H1 (cell line): ENCODE results near the gene RILP. TPM values are rescaled to one million over a fixed set of nuclear protein-coding genes. Genes with fewer than 3 reads are reported as not detected.

ENCODE experiments used
- CTCF ChIA-PET: fragments of 300-600 bp; sonication (Branson Sonifier 250); formaldehyde crosslinking; loops from one replicate; lab custom pipeline; 2021; ENCODE audit not compliant: partially characterized antibody; lab: Charles Lee
- POLR2A ChIA-PET: fragments of 300-600 bp; sonication (Branson Sonifier 250); formaldehyde crosslinking; loops from one replicate; lab custom pipeline; 2021; ENCODE audit warnings: inconsistent platforms; ENCODE audit not compliant: partially characterized antibody; lab: Charles Lee
- DNase-seq, 2 experiments: peaks; one replicate each; pipeline versions ENCODE4 v3.0.0 to v3.0.0-alpha.2; 2010 to 2022; ENCODE audit warnings: low spot score in 2 of 2, low read depth in 1 of 2, mixed read lengths in 1 of 2
- FAIRE-seq: peaks from 2 replicates; lab custom pipeline; 2011; peaks lifted over from hg19 to GRCh38; lab: Jason Lieb, UNC
- H2AFZ ChIP-seq: 2 replicates; pipeline ENCODE4 v1.8.1; 2012; ENCODE audit warnings: low read length, inconsistent platforms
- H2AK5ac ChIP-seq: 2 replicates; pipeline ENCODE4 v1.6.1; 2013; ENCODE audit warnings: low read depth, low read length
- H2BK120ac ChIP-seq: replicated peaks from 2 replicates; pipeline ENCODE3; 2013; ENCODE audit warnings: low read depth, low read length, inconsistent platforms
- H2BK12ac ChIP-seq: 2 replicates; pipeline ENCODE4 v1.6.1; 2013; ENCODE audit warnings: low read depth, low read length
- H2BK15ac ChIP-seq: 2 replicates; pipeline ENCODE4 v1.6.1; 2013; ENCODE audit warnings: low read length
- H2BK20ac ChIP-seq: 2 replicates; pipeline ENCODE4 v1.6.1; 2013; ENCODE audit warnings: low read length
- H2BK5ac ChIP-seq: 2 replicates; pipeline ENCODE4 v1.6.1; 2013; ENCODE audit warnings: low read depth, low read length
- H3K14ac ChIP-seq: 2 replicates; pipeline ENCODE4 v1.6.1; 2013; ENCODE audit warnings: inconsistent platforms; ENCODE audit not compliant: insufficient read length
- H3K18ac ChIP-seq: 2 replicates; pipeline ENCODE4 v1.6.1; 2013; ENCODE audit warnings: low read length; ENCODE audit errors: extremely low read depth
- H3K23ac ChIP-seq: 2 replicates; pipeline ENCODE4 v1.6.1; 2013; ENCODE audit warnings: inconsistent platforms; ENCODE audit not compliant: insufficient read length
- H3K23me2 ChIP-seq: 2 replicates; pipeline ENCODE4 v1.6.1; 2013; ENCODE audit warnings: low read depth, low read length
- H3K27ac ChIP-seq: 2 replicates; pipeline ENCODE4 v1.6.1; 2011; ENCODE audit warnings: low read depth, low read length, inconsistent platforms
- H3K27me3 ChIP-seq, 4 experiments: replicated peaks in 1 of 4; 1 replicate in 1 of 4; 2 replicates in 3 of 4; pipeline versions ENCODE4 v1.6.1 to v1.8.1; 2011 to 2013; ENCODE audit warnings: low read length in 3 of 4, mild to moderate bottlenecking in 3 of 4, inconsistent platforms in 2 of 4, mixed read lengths in 2 of 4, moderate library complexity in 1 of 4; ENCODE audit not compliant: control insufficient read depth in 3 of 4, insufficient read depth in 3 of 4; ENCODE audit errors: extremely low read depth in 1 of 4
- H3K36me3 ChIP-seq, 4 experiments: 2 replicates each; pipeline versions ENCODE4 v1.6.1 to v1.8.1; 2011 to 2013; ENCODE audit warnings: mild to moderate bottlenecking in 4 of 4, low read length in 3 of 4, moderate library complexity in 2 of 4, control low read depth in 1 of 4, inconsistent platforms in 1 of 4; ENCODE audit not compliant: insufficient read depth in 4 of 4, control insufficient read depth in 2 of 4
- H3K4ac ChIP-seq: replicated peaks from 2 replicates; pipeline ENCODE3; 2013; ENCODE audit warnings: low read length, low read depth, mixed read lengths, inconsistent platforms; ENCODE audit not compliant: insufficient read length
- H3K4me1 ChIP-seq, 4 experiments: replicated peaks in 1 of 4; 1 replicate in 1 of 4; 2 replicates in 3 of 4; pipeline versions ENCODE4 v1.6.1 to v1.8.1; 2011 to 2013; ENCODE audit warnings: low read length in 3 of 4, inconsistent platforms in 2 of 4, mixed read lengths in 1 of 4; ENCODE audit not compliant: insufficient read depth in 4 of 4, control insufficient read depth in 3 of 4
- H3K4me2 ChIP-seq, 2 experiments: 2 replicates each; pipeline versions ENCODE4 v1.6.1 to v1.8.1; 2011 to 2013; ENCODE audit warnings: low read depth in 2 of 2, low read length in 2 of 2, control low read depth in 1 of 2, inconsistent platforms in 1 of 2, mild to moderate bottlenecking in 1 of 2; ENCODE audit not compliant: insufficient read depth in 1 of 2
- H3K4me3 ChIP-seq, 4 experiments: fragments of 200-600, 300-600 bp in 1 of 4; sonication (generic), shearing (Covaris generic), sonication (Bioruptor Twin) in 1 of 4; 2 replicates each; pipeline versions ENCODE4 v1.5.1 to v1.8.1; 2011 to 2016; ENCODE audit warnings: low read length in 4 of 4, low read depth in 3 of 4, control low read depth in 2 of 4, inconsistent platforms in 2 of 4, mild to moderate bottlenecking in 2 of 4, mixed read lengths in 1 of 4, moderate library complexity in 1 of 4; ENCODE audit not compliant: insufficient read depth in 2 of 4; ENCODE audit errors: extremely low read depth in 1 of 4
- H3K56ac ChIP-seq: replicated peaks from 2 replicates; pipeline ENCODE3; 2013; ENCODE audit warnings: low read depth, mild to moderate bottlenecking, mixed read lengths, low read length, inconsistent platforms; ENCODE audit not compliant: insufficient read length
- H3K79me1 ChIP-seq: 2 replicates; pipeline ENCODE4 v1.6.1; 2013; ENCODE audit warnings: low read depth, low read length, control low read depth
- H3K79me2 ChIP-seq, 2 experiments: 2 replicates each; pipeline versions ENCODE4 v1.6.1 to v1.8.1; 2012 to 2013; ENCODE audit warnings: low read length in 2 of 2, mild to moderate bottlenecking in 2 of 2, inconsistent platforms in 1 of 2; ENCODE audit not compliant: insufficient read depth in 2 of 2, control insufficient read depth in 1 of 2
- H3K9ac ChIP-seq, 4 experiments: replicated peaks in 1 of 4; 1 replicate in 1 of 4; 2 replicates in 3 of 4; pipeline versions ENCODE4 v1.6.1 to v1.8.1; 2011 to 2013; ENCODE audit warnings: low read depth in 3 of 4, low read length in 3 of 4, control low read depth in 2 of 4, mild to moderate bottlenecking in 2 of 4, moderate library complexity in 2 of 4, inconsistent platforms in 1 of 4; ENCODE audit errors: extremely low read depth in 1 of 4
- H3K9me3 ChIP-seq, 2 experiments: 2 replicates each; pipeline versions ENCODE4 v1.6.1 to v1.8.1; 2012 to 2013; ENCODE audit warnings: mild to moderate bottlenecking in 2 of 2, moderate library complexity in 2 of 2, control low read depth in 1 of 2, inconsistent platforms in 1 of 2, low read depth in 1 of 2, low read length in 1 of 2, mixed read lengths in 1 of 2; ENCODE audit not compliant: insufficient read depth in 2 of 2
- H4K20me1 ChIP-seq, 2 experiments: replicated peaks in 1 of 2; 2 replicates each; pipeline versions ENCODE3 to v1.8.1; 2011 to 2013; ENCODE audit warnings: inconsistent platforms in 2 of 2, low read length in 2 of 2, mild to moderate bottlenecking in 1 of 2; ENCODE audit not compliant: insufficient read depth in 2 of 2, control insufficient read depth in 1 of 2
- H4K5ac ChIP-seq: 2 replicates; pipeline ENCODE4 v1.6.1; 2013; ENCODE audit warnings: low read length, low read depth, mixed read lengths, inconsistent platforms; ENCODE audit not compliant: insufficient read length
- H4K8ac ChIP-seq: 2 replicates; pipeline ENCODE4 v1.8.0; 2013; ENCODE audit warnings: mild to moderate bottlenecking, moderate library complexity, low read length, inconsistent platforms; ENCODE audit not compliant: insufficient read depth; ENCODE audit errors: extremely low read depth
- H4K91ac ChIP-seq: replicated peaks from 2 replicates; pipeline ENCODE3; 2013; ENCODE audit warnings: low read length, mixed read lengths, inconsistent platforms; ENCODE audit not compliant: insufficient read length
- BACH1 ChIP-seq: IDR thresholded peaks from 2 replicates; pipeline ENCODE4 v1.6.1; 2012; ENCODE audit warnings: low read length, improper control_type of control experiment
- CBX5 ChIP-seq: fragments of 300-800, 300-1000 bp; sonication (generic); IDR thresholded peaks from 2 replicates; pipeline ENCODE4 v1.7.1; 2016; ENCODE audit warnings: antibody characterized with exemption, low read length, low read depth
- CREB1 ChIP-seq: IDR thresholded peaks from 2 replicates; pipeline ENCODE4 v1.6.1; 2012; ENCODE audit warnings: inconsistent platforms
- CTBP2 ChIP-seq: IDR thresholded peaks from 2 replicates; pipeline ENCODE4 v1.7.0; 2011; ENCODE audit warnings: borderline replicate concordance, mild to moderate bottlenecking, moderate library complexity, mixed read lengths, low read length; ENCODE audit not compliant: insufficient read depth, insufficient read length
- KDM1A ChIP-seq: fragments of 200-600, 300-600 bp; sonication (generic); IDR thresholded peaks from 2 replicates; pipeline ENCODE4 v1.7.1; 2016; ENCODE audit warnings: mild to moderate bottlenecking, low read length, borderline replicate concordance
- MAFK ChIP-seq: IDR thresholded peaks from 2 replicates; pipeline ENCODE4 v1.6.1; 2012; ENCODE audit warnings: low read depth, mild to moderate bottlenecking, improper control_type of control experiment, low read length
- POLR2AphosphoS5 ChIP-seq: IDR thresholded peaks from 2 replicates; pipeline ENCODE4 v1.6.1; 2011; ENCODE audit warnings: low read depth, low read length
- RAD21 ChIP-seq, 2 experiments: IDR thresholded peaks in 1 of 2; conservative IDR thresholded peaks in 1 of 2; 2 replicates each; pipeline ENCODE4 v1.6.1; 2011; ENCODE audit warnings: low read depth in 2 of 2, low read length in 2 of 2, improper control_type of control experiment in 1 of 2, inconsistent platforms in 1 of 2, mild to moderate bottlenecking in 1 of 2, moderate library complexity in 1 of 2
- RNF2 ChIP-seq: fragments of 200-900, 300-1000 bp; sonication (generic); IDR thresholded peaks from 2 replicates; pipeline ENCODE4 v1.7.1; 2016; ENCODE audit warnings: borderline replicate concordance, low read depth, mild to moderate bottlenecking, antibody characterized with exemption, low read length; ENCODE audit not compliant: poor library complexity, severe bottlenecking; ENCODE audit errors: missing control alignments
- SP1 ChIP-seq: IDR thresholded peaks from 2 replicates; pipeline ENCODE4 v1.6.1; 2011; ENCODE audit warnings: low read depth, low read length
- SP4 ChIP-seq: IDR thresholded peaks from 2 replicates; pipeline ENCODE4 v1.6.1; 2012; ENCODE audit warnings: low read length, inconsistent platforms
- TAF1 ChIP-seq: IDR thresholded peaks from 2 replicates; pipeline ENCODE4 v1.6.1; 2011; ENCODE audit warnings: mild to moderate bottlenecking, low read depth, low read length
- WGBS, 2 experiments: shearing (Covaris generic) in 1 of 2; methylation state at CpG; one replicate each; pipeline versions ENCODE4 v1.1.6 to v1.1.7; 2013 to 2015; ENCODE audit warnings: low lambda C conversion rate in 2 of 2, mixed read lengths in 2 of 2, inconsistent platforms in 1 of 2, low coverage in 1 of 2, missing lambda C conversion rate in 1 of 2; ENCODE audit not compliant: insufficient replicate concordance in 2 of 2, insufficient coverage in 1 of 2, insufficient read length in 1 of 2; ENCODE audit errors: extremely low coverage in 1 of 2, missing lambda C conversion rate in 1 of 2; 5-methylcytosine and 5-hydroxymethylcytosine counted together
- polyA plus RNA-seq, 7 experiments: library from polyadenylated mRNA; depleted of rRNA in 3 of 7; stranded (reverse) in 5 of 7; unstranded in 2 of 7; fragments of >200 nt in 5 of 7; fragments of 200-250 nt in 2 of 7; gene quantifications; 1 replicate in 5 of 7; 2 replicates in 1 of 7; 4 replicates in 1 of 7; pipeline versions ENCODE4 v1.2.1 to v1.2.3, GENCODE V29; 2011 to 2013; ENCODE audit warnings: missing spikeins in 2 of 7, mixed read lengths in 2 of 7
- total RNA-seq: library from RNA; stranded (reverse); fragmentation: NEBNext Ultra II Directional; extraction: Animal tissue kit (Norgen Biotek cat#: 25700); gene quantifications from 2 replicates; pipeline ENCODE4 v1.2.1, GENCODE V29; 2021
- TF ChIP-seq, protein P1 (sequence below): IDR thresholded peaks from 2 replicates; pipeline ENCODE4 v1.6.1; 2012; ENCODE audit warnings: low read length, inconsistent platforms

The RILP gene
- total and polyA plus RNA-seq, 2 of the 8 experiments (the other 6 are each of a cell fraction or from before 2014, with no cell fraction given), result 6.8 to 7.2 TPM

DNA sequence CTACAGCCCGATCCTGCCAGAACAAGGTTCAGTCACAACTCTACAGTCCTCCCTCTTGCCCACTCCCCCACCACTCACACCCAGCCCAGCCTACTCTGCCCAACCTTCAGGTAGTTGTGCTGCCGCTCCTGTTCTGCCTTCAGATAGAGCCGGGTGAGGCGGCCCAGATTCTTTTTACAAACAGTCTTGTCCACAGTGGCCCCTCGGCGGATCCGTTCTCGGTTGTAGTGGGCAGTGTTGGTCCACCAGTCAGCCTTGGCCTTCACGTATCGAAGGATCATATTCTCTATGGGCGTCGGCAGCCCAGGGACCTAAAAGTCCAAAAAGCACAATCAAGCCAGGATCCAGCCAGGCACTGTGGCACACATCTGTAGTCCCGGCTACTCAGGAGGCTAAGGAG lies 26.7 kb upstream of the RILP start:
- no peak overlapping the region for H2BK5ac ChIP-seq
- H2BK120ac ChIP-seq, result no peak overlapping the region
- no peak overlapping the region for H2BK15ac ChIP-seq
- H4K20me1 ChIP-seq, result peaks cover 13 to 24% of the 10 kb centered on the region in 2 experiments
- no peak overlapping the region for H3K4me3 ChIP-seq
- WGBS, 2 experiments, result 96% methylated on average over 13 of the region's 13 CpGs; no CpG with 5 or more reads in 1 of the 2 experiments
- peaks cover 76 to 98% (median 91%) of the 10 kb centered on the region in 4 experiments for H3K36me3 ChIP-seq
- H4K5ac ChIP-seq, result no peak overlapping the region
- H4K8ac ChIP-seq, result no peak overlapping the region
- H3K23ac ChIP-seq, result no peak overlapping the region
- H3K4me1 ChIP-seq, result no peaks in the 10 kb centered on the region
- ChIA-PET CTCF (no interaction called here), POLR2A (interaction anchor here (1.1 to 1.6 kb wide), 3 partner anchors 16 to 27 kb away, joined by 3 to 5 read pairs (median 4); partner anchors contain the start of gene RILP)
- H3K79me2 ChIP-seq, result 0 out of 4 replicates have a peak, but pooled peaks cover 0 to 7% of the 10 kb centered on the region in 2 experiments
- H3K14ac ChIP-seq, result no peak overlapping the region
- no peak overlapping the region for H2BK12ac ChIP-seq
- H3K27me3 ChIP-seq, result no peaks in the 10 kb centered on the region
- no peak overlapping the region for H2AFZ ChIP-seq
- H3K23me2 ChIP-seq, result no peaks in the 10 kb centered on the region
- H2BK20ac ChIP-seq, result no peak overlapping the region
- H3K4me2 ChIP-seq, result no peak overlapping the region
- FAIRE-seq (no peak), DNase-seq (no peak)
- no peak overlapping the region for H3K56ac ChIP-seq
- H3K27ac ChIP-seq, result no peak overlapping the region
- H3K9me3 ChIP-seq, result no peaks in the 10 kb centered on the region
- H3K9ac ChIP-seq, result no peak overlapping the region
- no peak overlapping the region for H3K4ac ChIP-seq
- no peak overlapping the region for H2AK5ac ChIP-seq
- no peak overlapping the region for H4K91ac ChIP-seq
- no peak overlapping the region for H3K18ac ChIP-seq
- H3K79me1 ChIP-seq, result no peaks in the 10 kb centered on the region; the same call in 1 of the 2 replicates
- TF ChIP-seq KDM1A (no peak), CTBP2 (no peak), SP1 (no peak), CREB1 (no peak), TAF1 (no peak), POLR2AphosphoS5 (no peak), BACH1 (no peak), MAFK (no peak), SP4 (no peak), RAD21 (IDR thresholded peaks at IDR 0.05 in 1 of 2, conservative IDR thresholded peaks at IDR 0.05 in 1 of 2; ENCODE audit: low read depth in 2 of 2, low read length in 2 of 2) (no peak), RNF2 (no peak), CBX5 (no peak)
- TF ChIP-seq, protein P1, sequence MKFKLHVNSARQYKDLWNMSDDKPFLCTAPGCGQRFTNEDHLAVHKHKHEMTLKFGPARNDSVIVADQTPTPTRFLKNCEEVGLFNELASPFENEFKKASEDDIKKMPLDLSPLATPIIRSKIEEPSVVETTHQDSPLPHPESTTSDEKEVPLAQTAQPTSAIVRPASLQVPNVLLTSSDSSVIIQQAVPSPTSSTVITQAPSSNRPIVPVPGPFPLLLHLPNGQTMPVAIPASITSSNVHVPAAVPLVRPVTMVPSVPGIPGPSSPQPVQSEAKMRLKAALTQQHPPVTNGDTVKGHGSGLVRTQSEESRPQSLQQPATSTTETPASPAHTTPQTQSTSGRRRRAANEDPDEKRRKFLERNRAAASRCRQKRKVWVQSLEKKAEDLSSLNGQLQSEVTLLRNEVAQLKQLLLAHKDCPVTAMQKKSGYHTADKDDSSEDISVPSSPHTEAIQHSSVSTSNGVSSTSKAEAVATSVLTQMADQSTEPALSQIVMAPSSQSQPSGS, result no peak
